Panc1 (cell line): ENCODE results near the gene FOXG1. TPM values are rescaled to one million over a fixed set of nuclear protein-coding genes. Genes with fewer than 3 reads are reported as not detected.

Source experiments
- ATAC-seq: fragments of 200-7000 bp; cut with Tn5 transposase; 2 replicates; pipeline ENCODE4 v1.9.1; 2020; ENCODE audit warnings: mild to moderate bottlenecking, moderate library complexity
- BruUV-seq: library from RNA; stranded (reverse); fragments of 400-500 nt; replicated peaks from 2 replicates; lab custom pipeline; 2021; lab: Mats Ljungman, UMichigan
- CTCF ChIA-PET: fragments of 300-600 bp; sonication (Branson Sonifier 250); formaldehyde crosslinking; loops from one replicate; lab custom pipeline; 2022; ENCODE audit warnings: antibody characterized with exemption; lab: Charles Lee
- POLR2A ChIA-PET: fragments of 300-600 bp; sonication (Branson Sonifier 250); formaldehyde crosslinking; loops from one replicate; lab custom pipeline; 2022; ENCODE audit warnings: antibody characterized with exemption; lab: Charles Lee
- DNase-seq: peaks from one replicate; pipeline ENCODE4 v3.0.0-alpha.2; 2010; ENCODE audit warnings: low read depth, low spot score
- H3K27ac ChIP-seq: 2 replicates; pipeline ENCODE4 v1.5.1; 2011; ENCODE audit warnings: mild to moderate bottlenecking, low read length, inconsistent platforms
- H3K27me3 ChIP-seq: fragments of 200-500 bp; sonication (Bioruptor generic); 2 replicates; pipeline ENCODE4 v1.6.0; 2014; ENCODE audit warnings: low read length, inconsistent platforms; ENCODE audit not compliant: control insufficient read depth, insufficient read depth
- H3K36me3 ChIP-seq: fragments of 200-500 bp; sonication (Bioruptor generic); 2 replicates; pipeline ENCODE4 v1.5.1; 2014; ENCODE audit warnings: inconsistent platforms, mild to moderate bottlenecking, low read length, moderate library complexity; ENCODE audit not compliant: control insufficient read depth, insufficient read depth
- H3K4me1 ChIP-seq: 2 replicates; pipeline ENCODE4 v1.5.1; 2011; ENCODE audit warnings: inconsistent platforms, mild to moderate bottlenecking, low read length, moderate library complexity; ENCODE audit not compliant: control insufficient read depth, insufficient read depth
- H3K4me3 ChIP-seq, 2 experiments: 2 replicates each; pipeline ENCODE4 v1.5.1; 2011 to 2012; ENCODE audit warnings: low read depth in 2 of 2, low read length in 2 of 2, mild to moderate bottlenecking in 2 of 2, inconsistent platforms in 1 of 2, moderate library complexity in 1 of 2
- H3K9me3 ChIP-seq: fragments of 200-500 bp; sonication (Bioruptor generic); 2 replicates; pipeline ENCODE4 v1.5.1; 2014; ENCODE audit warnings: low read depth, mild to moderate bottlenecking, inconsistent platforms, low read length, moderate library complexity; ENCODE audit not compliant: control insufficient read depth, insufficient read depth
- POLR2AphosphoS5 ChIP-seq: IDR thresholded peaks from 2 replicates; pipeline ENCODE4 v1.6.1; 2012; ENCODE audit warnings: mild to moderate bottlenecking, low read depth, low read length, moderate library complexity
- SIN3A ChIP-seq: IDR thresholded peaks from 2 replicates; pipeline ENCODE4 v1.6.1; 2012; ENCODE audit warnings: low read depth, mild to moderate bottlenecking, low read length, moderate library complexity, borderline replicate concordance; ENCODE audit not compliant: insufficient read depth
- TCF7L2 ChIP-seq: IDR thresholded peaks from 2 replicates; pipeline ENCODE4 v1.6.1; 2011; ENCODE audit warnings: mild to moderate bottlenecking, low read depth, low read length, inconsistent platforms
- in situ Hi-C: cut with HindIII; loops from 2 replicates; pipeline ENCODE4 v1.10.0; 2016; ENCODE audit warnings: low sequenced_read_pairs, low pct_unique_long_range_greater_than_20kb
- intact Hi-C: fragments of 100-400 bp; cut with micrococcal nuclease; formaldehyde crosslinking; loops from one replicate; pipeline ENCODE4 v1.10.0; 2022; ENCODE audit not compliant: unreplicated experiment
- total RNA-seq: library from RNA; stranded (reverse); gene quantifications from one replicate; pipeline ENCODE4 v1.2.1, GENCODE V29; 2021; ENCODE audit not compliant: unreplicated experiment
- TF ChIP-seq, protein P1 (sequence below), 2 experiments: IDR thresholded peaks; 2 replicates each; pipeline ENCODE4 v1.6.1; 2011 to 2012; ENCODE audit warnings: low read depth in 2 of 2, control low read depth in 1 of 2, low read length in 1 of 2, mild to moderate bottlenecking in 1 of 2, moderate library complexity in 1 of 2; ENCODE audit not compliant: insufficient read depth in 1 of 2
- TF ChIP-seq, protein P2 (sequence below): fragments of 450-650 bp; IDR thresholded peaks from 2 replicates; pipeline ENCODE4 v1.5.1; 2017; ENCODE audit warnings: mild to moderate bottlenecking

Gene FOXG1
- total RNA-seq, 1 experiment from 2014 or later: not detected

DNA sequence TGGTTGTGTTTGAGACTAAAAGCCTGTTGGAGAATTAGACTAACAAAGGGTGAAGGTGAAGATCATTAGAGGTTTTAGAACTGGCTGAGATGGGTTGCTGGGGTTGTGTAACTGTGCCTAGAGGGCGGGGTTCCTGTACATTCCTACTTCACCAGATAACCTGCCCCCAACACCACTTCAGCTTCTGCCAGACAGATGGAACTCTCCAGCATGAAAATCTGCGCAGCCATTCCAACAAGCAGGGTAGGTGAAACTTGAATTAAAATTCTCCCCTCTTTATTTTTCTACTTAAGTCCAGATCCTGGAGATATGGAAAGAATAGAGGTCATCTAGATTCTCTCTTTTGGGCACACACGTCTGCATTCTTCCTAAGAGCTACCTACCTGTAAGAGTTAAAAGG lies 6.0 kb downstream of the FOXG1 start:
- intact Hi-C loops: no loop called here
- Histone ChIP-seq H3K9me3 (no peaks in the 10 kb centered on the region), H3K36me3 (no peaks in the 10 kb centered on the region), H3K27ac (no peak overlapping the region), H3K4me1 (no peaks in the 10 kb centered on the region), H3K4me3 (no peak overlapping the region), H3K27me3 (no peaks in the 10 kb centered on the region; the same call in 1 of the 2 replicates)
- ChIA-PET CTCF (no interaction called here), POLR2A (no interaction called here)
- TF ChIP-seq TCF7L2: no peak
- TF ChIP-seq, protein P1, sequence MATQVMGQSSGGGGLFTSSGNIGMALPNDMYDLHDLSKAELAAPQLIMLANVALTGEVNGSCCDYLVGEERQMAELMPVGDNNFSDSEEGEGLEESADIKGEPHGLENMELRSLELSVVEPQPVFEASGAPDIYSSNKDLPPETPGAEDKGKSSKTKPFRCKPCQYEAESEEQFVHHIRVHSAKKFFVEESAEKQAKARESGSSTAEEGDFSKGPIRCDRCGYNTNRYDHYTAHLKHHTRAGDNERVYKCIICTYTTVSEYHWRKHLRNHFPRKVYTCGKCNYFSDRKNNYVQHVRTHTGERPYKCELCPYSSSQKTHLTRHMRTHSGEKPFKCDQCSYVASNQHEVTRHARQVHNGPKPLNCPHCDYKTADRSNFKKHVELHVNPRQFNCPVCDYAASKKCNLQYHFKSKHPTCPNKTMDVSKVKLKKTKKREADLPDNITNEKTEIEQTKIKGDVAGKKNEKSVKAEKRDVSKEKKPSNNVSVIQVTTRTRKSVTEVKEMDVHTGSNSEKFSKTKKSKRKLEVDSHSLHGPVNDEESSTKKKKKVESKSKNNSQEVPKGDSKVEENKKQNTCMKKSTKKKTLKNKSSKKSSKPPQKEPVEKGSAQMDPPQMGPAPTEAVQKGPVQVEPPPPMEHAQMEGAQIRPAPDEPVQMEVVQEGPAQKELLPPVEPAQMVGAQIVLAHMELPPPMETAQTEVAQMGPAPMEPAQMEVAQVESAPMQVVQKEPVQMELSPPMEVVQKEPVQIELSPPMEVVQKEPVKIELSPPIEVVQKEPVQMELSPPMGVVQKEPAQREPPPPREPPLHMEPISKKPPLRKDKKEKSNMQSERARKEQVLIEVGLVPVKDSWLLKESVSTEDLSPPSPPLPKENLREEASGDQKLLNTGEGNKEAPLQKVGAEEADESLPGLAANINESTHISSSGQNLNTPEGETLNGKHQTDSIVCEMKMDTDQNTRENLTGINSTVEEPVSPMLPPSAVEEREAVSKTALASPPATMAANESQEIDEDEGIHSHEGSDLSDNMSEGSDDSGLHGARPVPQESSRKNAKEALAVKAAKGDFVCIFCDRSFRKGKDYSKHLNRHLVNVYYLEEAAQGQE (IDR thresholded peaks at IDR 0.05; ENCODE audit: insufficient read depth in 1 of 2, low read depth in 2 of 2, low read length in 1 of 2): no peak
- no peak for TF ChIP-seq SIN3A
- TF ChIP-seq, protein P2, sequence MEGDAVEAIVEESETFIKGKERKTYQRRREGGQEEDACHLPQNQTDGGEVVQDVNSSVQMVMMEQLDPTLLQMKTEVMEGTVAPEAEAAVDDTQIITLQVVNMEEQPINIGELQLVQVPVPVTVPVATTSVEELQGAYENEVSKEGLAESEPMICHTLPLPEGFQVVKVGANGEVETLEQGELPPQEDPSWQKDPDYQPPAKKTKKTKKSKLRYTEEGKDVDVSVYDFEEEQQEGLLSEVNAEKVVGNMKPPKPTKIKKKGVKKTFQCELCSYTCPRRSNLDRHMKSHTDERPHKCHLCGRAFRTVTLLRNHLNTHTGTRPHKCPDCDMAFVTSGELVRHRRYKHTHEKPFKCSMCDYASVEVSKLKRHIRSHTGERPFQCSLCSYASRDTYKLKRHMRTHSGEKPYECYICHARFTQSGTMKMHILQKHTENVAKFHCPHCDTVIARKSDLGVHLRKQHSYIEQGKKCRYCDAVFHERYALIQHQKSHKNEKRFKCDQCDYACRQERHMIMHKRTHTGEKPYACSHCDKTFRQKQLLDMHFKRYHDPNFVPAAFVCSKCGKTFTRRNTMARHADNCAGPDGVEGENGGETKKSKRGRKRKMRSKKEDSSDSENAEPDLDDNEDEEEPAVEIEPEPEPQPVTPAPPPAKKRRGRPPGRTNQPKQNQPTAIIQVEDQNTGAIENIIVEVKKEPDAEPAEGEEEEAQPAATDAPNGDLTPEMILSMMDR: no peak
- TF ChIP-seq POLR2AphosphoS5: no peak
- in situ Hi-C loops: loop anchor here (25.0 kb wide), 1 partner anchor 765 kb away; no protein-coding TSS in a partner anchor
- DNase-seq (no peak), ATAC-seq (no peak)
- BruUV-seq: no TSS peak

DNA sequence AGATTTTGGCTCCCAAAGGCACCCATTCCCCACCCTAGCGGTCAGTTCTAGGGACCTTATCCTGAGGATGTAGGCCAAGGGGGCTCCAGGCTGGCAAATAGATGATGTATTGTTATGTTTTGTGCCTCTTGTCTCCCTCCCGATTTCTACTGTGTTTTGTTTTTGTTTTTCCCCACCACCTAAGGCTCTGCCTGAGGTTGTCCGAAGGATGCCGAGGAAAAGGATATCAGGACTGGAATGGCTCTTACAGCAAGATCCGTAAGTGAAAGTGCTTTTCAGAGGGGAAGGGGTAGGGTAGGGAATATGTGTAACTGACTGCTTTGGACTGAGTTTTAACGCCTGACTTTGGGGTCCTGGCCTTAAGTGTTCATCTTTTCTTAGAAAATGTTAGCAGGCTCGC lies 6.6 kb downstream of the FOXG1 start:
- Histone ChIP-seq H3K9me3 (no peaks in the 10 kb centered on the region), H3K36me3 (no peaks in the 10 kb centered on the region), H3K4me3 (peak overlapping the region in 1 of 2 experiments; percentile 18; a peak in 1 of 4 replicates), H3K27me3 (no peaks in the 10 kb centered on the region; the same call in 1 of the 2 replicates), H3K4me1 (no peaks in the 10 kb centered on the region), H3K27ac (no peak overlapping the region)
- ChIA-PET POLR2A (no interaction called here), CTCF (interaction anchor here (0.6 kb wide), 1 partner anchor 1197 kb away, joined by 4 read pairs; no protein-coding TSS in a partner anchor)
- no TSS peak for BruUV-seq
- DNase-seq (no peak), ATAC-seq (no peak)
- intact Hi-C loops (no loop called here), in situ Hi-C loops (loop anchor here (25.0 kb wide), 1 partner anchor 764 kb away; no protein-coding TSS in a partner anchor)
- TF ChIP-seq POLR2AphosphoS5 (no peak), SIN3A (no peak), TCF7L2 (no peak)
- TF ChIP-seq, protein P1 (IDR thresholded peaks at IDR 0.05; ENCODE audit: insufficient read depth in 1 of 2, low read depth in 2 of 2, low read length in 1 of 2): no peak
- TF ChIP-seq, protein P2: no peak
